Common myeloid progenitor, CD34-positive (primary cell): ENCODE data around the gene NDUFS7.
A peak's percentile ranks its signal among the peaks of the same experiment; 100 is the strongest.

Experiments used
- CTCF ChIA-PET: fragments of 350-600 bp; sonication (Branson Sonifier 250); formaldehyde crosslinking; loops from one replicate; lab custom pipeline; 2021; ENCODE audit warnings: antibody characterized with exemption; lab: Charles Lee
- POLR2A ChIA-PET: fragments of 350-600 bp; sonication (Branson Sonifier 250); formaldehyde crosslinking; loops from one replicate; lab custom pipeline; 2021; ENCODE audit warnings: antibody characterized with exemption; lab: Charles Lee
- DNase-seq, 3 donors: peaks; one replicate each; pipeline versions ENCODE4 v3.0.0 to v3.0.0-alpha.2; 2013
- H3K27ac ChIP-seq, 2 experiments: 1 replicate in 1 of 2; 2 replicates in 1 of 2; pipeline ENCODE4 v1.7.0; 2013; ENCODE audit warnings: inconsistent platforms in 2 of 2, low read length in 2 of 2, mild to moderate bottlenecking in 2 of 2, low read depth in 1 of 2, moderate library complexity in 1 of 2; ENCODE audit not compliant: severe bottlenecking in 2 of 2, insufficient read depth in 1 of 2, poor library complexity in 1 of 2
- H3K27me3 ChIP-seq, 5 experiments: replicated peaks in 2 of 5; 1 replicate in 3 of 5; 2 replicates in 2 of 5; pipeline versions ENCODE4 v1.6.1 to v1.7.0; 2013; ENCODE audit warnings: low read length in 4 of 5, mild to moderate bottlenecking in 2 of 5, moderate library complexity in 2 of 5, inconsistent platforms in 1 of 5; ENCODE audit not compliant: insufficient read depth in 5 of 5, control insufficient read depth in 4 of 5
- H3K36me3 ChIP-seq, 4 experiments: 1 replicate in 2 of 4; 2 replicates in 2 of 4; pipeline versions ENCODE4 v1.6.1 to v1.7.0; 2013; ENCODE audit warnings: low read length in 3 of 4, control low read depth in 1 of 4, mild to moderate bottlenecking in 1 of 4; ENCODE audit not compliant: control insufficient read depth in 4 of 4, insufficient read depth in 4 of 4
- H3K4me1 ChIP-seq, 4 experiments: 1 replicate in 3 of 4; 2 replicates in 1 of 4; pipeline versions ENCODE4 v1.6.1 to v1.7.1; 2013; ENCODE audit warnings: low read length in 3 of 4, mild to moderate bottlenecking in 3 of 4, control low read depth in 1 of 4, inconsistent platforms in 1 of 4, moderate library complexity in 1 of 4; ENCODE audit not compliant: control insufficient read depth in 4 of 4, insufficient read depth in 4 of 4; ENCODE audit errors: control extremely low read depth in 1 of 4
- H3K4me3 ChIP-seq, 7 experiments: 1 replicate in 4 of 7; 2 replicates in 3 of 7; pipeline versions ENCODE4 v1.5.1 to v1.7.0; 2013; ENCODE audit warnings: mild to moderate bottlenecking in 7 of 7, low read length in 6 of 7, moderate library complexity in 6 of 7, inconsistent platforms in 2 of 7, low read depth in 2 of 7, control low read depth in 1 of 7; ENCODE audit not compliant: insufficient read depth in 4 of 7, control insufficient read depth in 1 of 7; ENCODE audit errors: extremely low read depth in 1 of 7
- H3K9me3 ChIP-seq, 5 experiments: 1 replicate in 4 of 5; 2 replicates in 1 of 5; pipeline versions ENCODE4 v1.6.1 to v1.7.1; 2013; ENCODE audit warnings: low read length in 4 of 5, mild to moderate bottlenecking in 2 of 5, inconsistent platforms in 1 of 5, low read depth in 1 of 5, moderate library complexity in 1 of 5; ENCODE audit not compliant: control insufficient read depth in 4 of 5, insufficient read depth in 2 of 5; ENCODE audit errors: control extremely low read depth in 1 of 5
- WGBS: methylation state at CpG from one replicate; pipeline ENCODE4 v1.1.5; 2013; ENCODE audit not compliant: insufficient coverage; 5-methylcytosine and 5-hydroxymethylcytosine counted together

Gene NDUFS7

DNA sequence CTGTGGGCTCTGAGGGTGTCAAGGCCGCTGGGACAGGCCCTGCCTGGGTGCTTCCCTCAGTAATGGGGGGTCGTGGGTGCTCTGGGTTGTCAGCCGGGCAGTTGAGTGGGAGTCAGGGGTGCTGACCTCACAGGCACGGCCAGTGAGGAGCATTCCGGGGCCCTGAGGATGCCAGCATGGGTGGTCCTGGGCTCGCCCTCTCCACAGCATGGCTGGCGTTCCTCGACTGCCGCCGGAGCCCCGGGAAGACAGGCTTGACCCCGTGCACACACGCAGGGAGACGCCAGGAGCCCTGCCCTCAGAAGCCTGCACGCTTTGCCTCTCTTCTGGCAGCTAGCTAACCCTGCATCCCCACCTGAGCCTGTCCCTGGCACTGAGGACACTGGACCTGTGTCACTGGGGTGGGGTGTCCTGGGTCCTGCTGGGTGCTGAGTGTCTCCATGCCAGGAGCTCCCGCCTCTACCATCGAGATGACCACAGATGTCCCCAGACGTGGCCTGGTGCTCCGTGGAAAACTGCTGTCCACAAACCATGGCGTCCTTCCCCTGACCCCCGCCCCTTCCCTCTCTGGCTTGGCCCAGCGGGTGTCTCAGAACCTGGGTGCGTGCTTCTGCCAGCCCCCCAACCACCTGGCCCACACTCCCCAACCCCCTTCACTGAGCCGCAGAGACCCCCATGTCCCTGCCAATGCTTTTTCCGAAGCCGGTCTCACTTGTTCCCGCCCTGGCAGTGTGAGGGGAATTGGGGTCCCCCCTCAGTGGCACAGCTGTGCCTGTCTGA is 4.4 kb upstream of the NDUFS7 start:
- ChIA-PET CTCF (interaction anchor here (0.6 to 1.9 kb wide), 2 partner anchors 77 to 100 kb away, joined by 3 to 8 read pairs; no protein-coding TSS in a partner anchor), POLR2A (no interaction called here)
- Histone ChIP-seq H3K27me3 (no peaks in the 10 kb centered on the region), H3K27ac (no peak overlapping the region), H3K4me3 (no peak overlapping the region), H3K4me1 (peaks cover 2 to 7% (median 4%) of the 10 kb centered on the region in 4 experiments), H3K9me3 (no peaks in the 10 kb centered on the region), H3K36me3 (peaks cover 2 to 24% (median 12%) of the 10 kb centered on the region in 4 experiments)
- WGBS = 96% methylated on average over 25 of the region's 27 CpGs
- no peak for DNase-seq

DNA sequence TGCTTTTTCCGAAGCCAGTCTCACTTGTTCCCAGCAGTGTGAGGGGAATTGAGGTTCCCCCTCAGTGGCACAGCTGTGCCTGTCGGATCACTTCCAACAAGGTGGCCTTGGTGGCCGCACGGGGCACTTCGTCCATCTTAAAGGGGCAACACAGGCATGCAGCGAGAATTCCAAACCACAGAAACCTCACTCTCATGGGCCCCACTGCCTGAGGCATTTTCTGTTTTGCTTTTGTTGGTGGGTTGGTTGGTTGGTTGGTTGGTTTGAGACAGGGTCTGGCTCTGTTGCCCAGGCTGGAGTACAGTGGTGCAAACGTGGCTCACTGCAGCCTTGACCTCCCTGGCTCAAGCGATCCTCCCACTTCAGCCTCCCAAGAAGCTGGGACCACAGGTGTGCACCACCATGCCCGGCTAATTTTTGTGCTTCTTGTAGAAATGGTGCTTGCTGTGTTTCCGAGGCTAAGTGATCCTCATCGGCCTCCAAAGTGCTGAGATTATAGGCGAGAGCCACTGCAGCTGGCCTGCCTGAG is 3.7 kb upstream of the NDUFS7 start:
- Histone ChIP-seq H3K27me3 (no peaks in the 10 kb centered on the region), H3K4me1 (peaks cover 6 to 14% (median 11%) of the 10 kb centered on the region in 4 experiments), H3K4me3 (no peak overlapping the region), H3K9me3 (no peaks in the 10 kb centered on the region), H3K27ac (no peak overlapping the region), H3K36me3 (peaks cover 0 to 20% (median 11%) of the 10 kb centered on the region in 4 experiments)
- POLR2A ChIA-PET = no interaction called here
- no peak for DNase-seq
- CTCF ChIA-PET = interaction anchor here (0.6 to 1.9 kb wide), 3 partner anchors 65 to 101 kb away, joined by 3 to 8 read pairs (median 5); no protein-coding TSS in a partner anchor
- WGBS = 95% methylated on average over 9 of the region's 12 CpGs

DNA sequence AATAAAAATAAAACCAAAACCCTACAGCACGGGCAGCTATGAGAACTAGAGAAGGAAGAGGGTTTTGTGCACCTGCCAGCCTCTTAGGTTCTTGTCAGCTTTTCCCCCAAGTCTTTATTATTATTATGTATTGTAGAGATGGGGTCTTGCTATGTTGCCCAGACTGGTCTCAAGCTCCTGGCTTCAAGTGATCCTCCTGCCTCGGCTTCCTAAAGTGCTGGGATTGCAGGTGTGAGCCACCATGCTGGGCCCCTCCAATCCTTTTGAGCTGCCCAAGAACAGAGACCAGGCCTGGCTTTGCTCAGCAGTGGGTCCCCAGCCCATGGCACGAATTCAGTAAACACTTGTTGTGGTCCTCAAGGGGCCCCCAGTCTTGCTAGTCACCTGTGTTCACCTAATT is 1.5 kb upstream of the NDUFS7 start:
- Histone ChIP-seq H3K4me1 (peaks cover 6 to 17% (median 12%) of the 10 kb centered on the region in 4 experiments), H3K9me3 (no peaks in the 10 kb centered on the region), H3K27me3 (no peaks in the 10 kb centered on the region), H3K36me3 (peaks cover 0 to 12% (median 9%) of the 10 kb centered on the region in 4 experiments), H3K27ac (no peak overlapping the region), H3K4me3 (no peak overlapping the region)
- ChIA-PET CTCF (interaction anchor here (1.2 to 3.2 kb wide), 6 partner anchors 11 to 30 kb away, joined by 3 to 20 read pairs (median 4); no protein-coding TSS in a partner anchor), POLR2A (no interaction called here)
- WGBS = 100% methylated on average over 2 of the region's 3 CpGs
- DNase-seq = no peak

DNA sequence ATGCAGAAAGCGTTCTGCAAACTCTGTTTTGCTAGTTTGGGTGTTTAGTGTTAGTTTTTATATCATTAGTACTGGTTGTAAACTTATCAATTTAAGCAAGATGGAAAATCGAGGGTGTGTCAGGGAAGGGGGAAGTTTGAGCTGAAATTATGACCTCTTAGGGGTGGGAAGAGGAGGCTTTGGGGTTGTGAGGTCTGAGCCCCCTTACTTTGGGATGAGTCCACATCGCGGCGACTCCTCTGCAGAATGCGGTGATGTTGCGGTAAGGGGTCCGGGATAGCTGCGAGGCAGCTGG is 743 bp upstream of the NDUFS7 start:
- Histone ChIP-seq H3K9me3 (no peaks in the 10 kb centered on the region), H3K36me3 (peaks cover 0 to 5% (median 4%) of the 10 kb centered on the region in 4 experiments), H3K27me3 (no peaks in the 10 kb centered on the region), H3K27ac (no peak overlapping the region), H3K4me1 (peaks cover 6 to 17% (median 12%) of the 10 kb centered on the region in 4 experiments), H3K4me3 (peak overlapping the region in 3 of 7 experiments; percentile 36 to 94 (median 86))
- DNase-seq = no peak
- CTCF ChIA-PET = interaction anchor here (0.8 to 3.2 kb wide), 7 partner anchors 11 to 114 kb away, joined by 3 to 20 read pairs (median 4); partner anchors contain the start of gene CIRBP
- POLR2A ChIA-PET = interaction anchor here (0.8 to 0.9 kb wide), 2 partner anchors 16 to 130 kb away, joined by 3 to 4 read pairs; no protein-coding TSS in a partner anchor
- 10% methylated on average over 9 of the region's 9 CpGs for WGBS

DNA sequence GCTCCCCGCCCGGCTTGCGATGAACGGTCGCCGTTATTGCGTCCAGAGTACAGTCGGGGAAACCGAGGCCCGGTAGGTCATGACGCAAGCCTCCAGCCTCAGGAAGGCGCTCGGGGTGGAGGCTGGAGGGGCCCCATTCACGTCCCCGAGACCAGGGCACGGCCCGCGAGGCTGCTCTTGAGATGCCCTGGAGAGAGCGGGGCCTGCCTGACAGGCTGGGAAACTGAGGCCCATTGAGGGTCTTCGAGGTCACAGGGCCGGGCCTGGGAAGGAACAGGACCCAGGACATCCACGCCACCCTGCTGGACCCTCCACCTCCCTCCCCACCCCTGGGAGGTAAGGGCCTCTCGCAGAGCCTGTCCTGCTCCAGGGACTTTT is 367 bp downstream of the NDUFS7 start:
- Histone ChIP-seq H3K27ac (peak overlapping the region; percentile 46 to 77), H3K4me3 (peak overlapping the region; percentile 78 to 94 (median 88)), H3K9me3 (no peaks in the 10 kb centered on the region), H3K4me1 (peaks cover 6 to 17% (median 12%) of the 10 kb centered on the region in 4 experiments), H3K27me3 (no peaks in the 10 kb centered on the region), H3K36me3 (peaks cover 1 to 15% (median 5%) of the 10 kb centered on the region in 4 experiments)
- 1% methylated on average over 19 of the region's 23 CpGs for WGBS
- DNase-seq = no peak
- POLR2A ChIA-PET = no interaction called here
- CTCF ChIA-PET = no interaction called here

DNA sequence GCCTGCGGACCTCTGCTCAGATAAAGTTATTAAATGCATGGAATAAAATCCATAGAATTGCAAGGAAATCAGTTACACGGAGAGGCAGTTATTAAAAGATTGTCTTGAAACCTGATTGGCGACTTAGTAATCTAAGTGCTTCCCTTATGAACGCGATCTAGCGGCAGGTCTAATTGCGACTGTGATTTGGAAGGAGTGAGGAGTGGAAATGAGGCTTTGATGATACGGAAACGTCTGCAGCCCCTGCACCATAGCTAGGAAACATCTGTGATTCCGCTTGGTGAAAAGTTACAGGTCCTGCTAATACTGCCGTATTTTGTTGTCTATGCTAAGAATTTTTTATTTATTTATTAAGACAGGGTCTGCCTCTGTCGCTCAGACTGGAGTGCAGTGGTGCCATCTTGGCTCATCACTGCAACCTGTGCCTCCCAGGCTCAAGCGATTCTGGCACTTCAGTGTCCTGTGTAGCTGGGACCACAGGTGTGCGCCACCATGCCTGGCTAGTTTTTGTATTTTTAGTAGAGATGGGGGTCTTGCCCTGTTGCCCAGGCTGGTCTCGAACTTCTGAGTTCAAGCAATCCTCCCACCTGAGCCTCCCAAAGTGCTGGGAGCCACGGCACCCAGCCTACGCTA is 887 bp downstream of the NDUFS7 start:
- no peaks in the 10 kb centered on the region for H3K27me3 ChIP-seq
- ChIA-PET CTCF (no interaction called here), POLR2A (no interaction called here)
- H3K9me3 ChIP-seq = no peaks in the 10 kb centered on the region
- 28% methylated on average over 13 of the region's 17 CpGs for WGBS
- H3K4me1 ChIP-seq = peaks cover 6 to 17% (median 12%) of the 10 kb centered on the region in 4 experiments
- peaks cover 4 to 20% (median 9%) of the 10 kb centered on the region in 4 experiments for H3K36me3 ChIP-seq
- peak overlapping the region; percentile 78 to 94 (median 88) for H3K4me3 ChIP-seq
- peak; percentile 64 to 96 (median 93) for DNase-seq
- H3K27ac ChIP-seq = peak overlapping the region; percentile 46 to 77
